ENCODE data around the gene TRPM3.
"Not testable (repeated sequence)": the region's sequence is repeated elsewhere in the genome, so short reads cannot be mapped to it uniquely, and the experiment has no call there.

The TRPM3 gene

GRCh38 chr9:70724794-70725193 is 396.6 kb downstream of the TRPM3 start:
- DNase-seq = not testable (repeated sequence)

GRCh38 chr9:70724025-70724424 is 397.4 kb downstream of the TRPM3 start:
- not testable (repeated sequence) for DNase-seq

- DNase-seq = not testable (repeated sequence)
These were observed 414.6 kb downstream of the TRPM3 start for GRCh38 chr9:70706797-70707196.

DNA sequence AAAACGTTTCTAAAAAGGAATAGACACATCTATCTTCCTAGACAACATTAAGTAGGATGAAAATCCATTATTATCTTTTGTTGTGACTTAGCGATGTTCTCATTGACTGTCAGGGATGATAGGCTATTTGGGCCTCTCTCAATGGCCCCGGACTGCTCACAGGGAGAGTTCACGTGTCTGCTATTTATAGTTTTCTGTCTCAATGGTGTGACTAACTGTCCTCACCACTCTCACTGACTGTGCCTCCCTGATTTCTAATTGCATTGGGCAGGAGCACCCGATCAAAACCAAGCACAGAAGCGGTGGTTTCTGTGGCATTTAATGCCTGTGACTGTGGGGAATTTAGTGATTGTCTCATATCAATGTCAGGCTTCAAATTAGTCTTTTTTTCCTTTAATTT is 420.3 kb downstream of the TRPM3 start:
- no peak for DNase-seq

GRCh38 chr9:70696694-70697335 is 424.6 kb downstream of the TRPM3 start:
- no peak for DNase-seq

DNA sequence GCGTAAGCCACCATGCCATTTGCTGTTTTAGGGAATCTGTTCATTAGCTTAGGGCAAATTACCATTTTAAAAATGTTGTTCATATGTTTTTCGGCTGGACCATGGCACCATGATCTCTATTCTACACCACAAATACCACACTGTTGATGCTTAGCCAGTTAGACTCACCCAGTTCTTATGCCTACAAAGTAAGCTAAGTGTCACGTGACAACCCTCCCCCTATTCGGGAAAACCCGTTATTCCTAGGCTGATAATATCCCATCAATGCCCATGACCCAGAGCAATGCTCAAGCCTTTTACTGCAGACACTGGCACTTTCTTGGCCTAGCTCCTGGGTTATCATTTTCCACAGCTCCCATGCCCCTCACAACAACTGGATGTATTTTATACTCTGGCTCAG is 426.7 kb downstream of the TRPM3 start:
- DNase-seq = no peak

GRCh38 chr9:70693186-70693585 is 428.2 kb downstream of the TRPM3 start:
- DNase-seq = no peak

DNA sequence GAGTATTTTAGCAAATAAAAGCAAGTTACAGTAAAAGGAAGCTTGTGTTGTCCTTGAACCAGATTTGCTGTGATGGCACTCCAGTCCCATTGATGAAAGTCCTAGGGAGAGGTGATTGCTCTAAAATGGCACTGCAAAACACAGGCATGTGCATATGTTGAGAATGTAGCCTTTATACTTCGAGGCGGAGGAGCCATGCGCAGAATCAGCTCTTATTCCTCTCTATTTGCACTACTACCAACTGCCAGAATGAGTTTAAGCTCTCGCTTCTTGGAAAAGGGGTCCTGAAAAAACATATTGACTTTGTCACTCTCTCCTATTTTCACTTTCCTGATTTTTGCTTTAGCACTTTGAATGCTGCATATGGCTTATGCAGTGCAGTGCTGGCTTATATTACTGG is 429.0 kb downstream of the TRPM3 start:
- DNase-seq = no peak

GRCh38 chr9:70688704-70689103 is 432.7 kb downstream of the TRPM3 start:
- DNase-seq = no peak

GRCh38 chr9:70683841-70684240 is 437.6 kb downstream of the TRPM3 start:
- DNase-seq = no peak

DNA sequence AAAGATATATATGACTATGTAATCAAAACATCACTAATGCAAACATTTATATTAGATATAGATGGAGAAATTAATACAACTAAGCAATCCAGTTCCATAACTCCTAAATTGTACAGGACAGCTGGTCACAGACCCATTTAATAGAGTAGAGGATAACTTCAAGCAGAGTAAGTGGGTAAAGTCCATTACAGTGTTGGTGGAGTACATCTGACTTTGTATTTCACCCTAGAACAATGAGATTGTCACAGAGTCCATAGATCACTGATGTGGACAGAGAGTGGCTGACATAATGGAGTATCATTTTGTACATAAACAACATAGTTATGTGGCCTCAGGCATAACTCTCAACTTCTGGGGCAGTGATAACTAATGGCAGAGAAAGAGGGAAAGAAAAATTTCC is 439.1 kb downstream of the TRPM3 start:
- no peak for DNase-seq

- no peak for DNase-seq
These were observed 441.6 kb downstream of the TRPM3 start for GRCh38 chr9:70679845-70680244.

GRCh38 chr9:70678153-70678552 is 443.3 kb downstream of the TRPM3 start:
- no peak for DNase-seq

DNA sequence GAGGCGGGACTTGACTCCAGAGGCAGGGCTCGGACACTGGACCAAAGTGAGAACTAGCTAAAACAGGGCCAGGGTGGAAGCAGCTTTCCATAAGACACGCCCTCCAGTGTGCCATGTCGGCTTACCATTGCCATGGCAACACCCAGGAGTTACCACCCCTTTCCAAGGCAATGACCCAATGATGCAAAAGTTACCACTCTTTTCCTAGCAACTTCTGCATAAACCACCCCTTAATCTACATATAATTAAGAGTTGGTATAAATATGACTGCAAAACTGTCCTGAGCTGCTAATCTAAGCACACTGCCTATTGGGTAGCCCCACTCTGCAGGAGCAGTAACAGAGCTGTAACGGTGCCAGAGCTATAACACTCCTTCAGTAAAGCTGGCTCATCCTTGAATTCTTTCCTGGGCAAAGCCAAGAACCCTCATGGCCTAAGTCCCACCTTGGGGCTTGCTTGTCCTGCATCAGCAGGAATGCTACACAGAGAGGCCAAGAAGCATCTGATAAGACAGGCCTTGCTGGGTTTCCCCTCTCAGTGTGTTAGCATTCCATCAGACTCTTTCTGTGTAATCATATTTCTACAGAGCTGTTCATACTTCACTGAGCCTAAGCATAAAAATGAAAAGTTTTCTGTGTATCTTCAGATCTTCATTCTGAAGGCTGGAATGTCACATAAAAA is 444.2 kb downstream of the TRPM3 start:
- no peak for DNase-seq

GRCh38 chr9:70675868-70676370 is 445.5 kb downstream of the TRPM3 start:
- no peak for DNase-seq

GRCh38 chr9:70673844-70674243 is 447.6 kb downstream of the TRPM3 start:
- no peak for DNase-seq

GRCh38 chr9:70672161-70672649 is 449.2 kb downstream of the TRPM3 start:
- DNase-seq = no peak

- no peak for DNase-seq
These were observed 452.7 kb downstream of the TRPM3 start for GRCh38 chr9:70668751-70669150.

- DNase-seq = no peak
These were observed 462.7 kb downstream of the TRPM3 start for GRCh38 chr9:70658765-70659164.

DNA sequence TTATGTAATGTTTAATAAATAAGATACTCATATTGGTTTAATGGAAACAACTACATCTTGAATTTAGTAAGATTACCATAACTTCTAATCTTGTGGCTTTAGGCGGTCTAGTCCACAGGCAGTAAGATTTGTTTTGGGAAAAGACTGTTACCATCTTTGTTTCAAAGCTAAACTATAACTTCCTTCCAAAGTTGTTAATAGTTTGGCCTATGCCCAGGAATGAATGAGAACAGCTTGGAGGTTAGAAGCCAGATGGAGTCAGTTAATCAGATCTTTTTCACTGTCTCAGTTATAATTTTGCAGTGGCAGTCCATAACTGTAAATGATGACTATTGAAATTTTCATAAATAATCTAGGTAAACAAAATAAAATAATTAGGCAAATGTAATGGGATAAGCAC is 465.1 kb downstream of the TRPM3 start:
- no peak for DNase-seq

GRCh38 chr9:70654144-70654543 is 467.3 kb downstream of the TRPM3 start:
- no peak for DNase-seq

- DNase-seq = not testable (repeated sequence)
These were observed 476.8 kb downstream of the TRPM3 start for GRCh38 chr9:70644627-70645026.

DNA sequence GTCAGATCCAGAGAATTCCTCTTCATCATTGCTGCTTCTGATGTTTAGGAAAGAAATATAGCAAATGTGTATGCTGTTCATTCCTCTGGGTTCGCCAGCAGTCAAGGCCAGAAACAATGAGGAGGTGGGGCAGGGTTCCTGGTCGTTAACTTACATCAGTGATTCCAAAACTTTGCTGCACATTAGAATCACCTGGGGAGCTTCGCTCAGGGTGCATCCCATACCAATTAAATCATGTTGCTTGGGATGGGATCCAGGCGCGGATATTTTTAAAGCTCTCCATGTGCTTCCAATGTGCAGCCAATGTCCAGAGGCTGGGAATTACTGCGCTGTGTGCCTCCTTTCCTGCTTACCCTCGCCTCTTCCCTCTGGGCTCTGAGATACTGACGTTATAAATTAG is 479.1 kb downstream of the TRPM3 start:
- DNase-seq = no peak

GRCh38 chr9:70641631-70642030 is 479.8 kb downstream of the TRPM3 start:
- no peak for DNase-seq

DNA sequence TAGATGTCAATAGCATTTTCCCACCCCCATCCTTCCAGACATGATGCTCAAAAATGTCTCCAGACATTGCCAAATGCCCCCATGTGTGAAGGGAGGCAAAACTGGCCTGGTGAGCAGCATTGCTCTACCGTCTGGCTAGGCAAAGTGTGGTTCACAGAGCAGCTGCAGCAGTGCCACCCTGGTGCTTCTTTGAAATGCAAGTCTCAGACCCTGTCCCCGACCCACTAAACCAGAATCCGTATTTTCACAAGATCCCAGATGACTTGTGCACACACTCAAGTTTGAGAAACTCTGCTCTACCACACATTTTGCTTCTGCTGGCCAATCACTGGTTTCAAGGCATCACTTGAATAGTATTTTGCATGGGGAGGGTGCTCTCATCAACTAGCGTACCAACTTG is 480.4 kb downstream of the TRPM3 start:
- no peak for DNase-seq

All from activated T-cell treated with anti-CD3 and anti-CD28 coated beads, Interleukin-2, amount 50 U/mL, for 1 hour (primary cell).